Lower leg skin (tissue), 4 donors: ENCODE results near the gene TMEM35B. TPM values are rescaled to one million over a fixed set of nuclear protein-coding genes. Genes with fewer than 3 reads are reported as not detected.
"Not testable (repeated sequence)": the region's sequence is repeated elsewhere in the genome, so short reads cannot be mapped to it uniquely, and the experiment has no call there.

Experiments
- DNase-seq, 2 donors: peaks; one replicate each; pipeline ENCODE4 v3.0.0-alpha.2; 2019; ENCODE audit warnings: low spot score in 2 of 2
- H3K4me3 ChIP-seq: fragments of 200-600 bp; sonication (generic); 2 replicates; pipeline ENCODE4 v1.5.1; 2017; ENCODE audit warnings: mild to moderate bottlenecking, low read depth; ENCODE audit not compliant: poor library complexity, severe bottlenecking
- POLR2A ChIP-seq, 2 donors: fragments of 450-650 bp; IDR thresholded peaks; one replicate each; pipeline ENCODE4 v1.6.1; 2016 to 2017; ENCODE audit warnings: antibody characterized with exemption in 2 of 2, mild to moderate bottlenecking in 1 of 2, moderate library complexity in 1 of 2
- WGBS, 2 donors: methylation state at CpG; one replicate each; pipeline ENCODE4 v1.1.5; 2018; 5-methylcytosine and 5-hydroxymethylcytosine counted together
- intact Hi-C: fragments of 100-400 bp; cut with DNase I; formaldehyde crosslinking; loops from one replicate; pipeline ENCODE4 v1.15.0; 2023; ENCODE audit warnings: low total_unique reads
- total RNA-seq, 4 donors: library from RNA; depleted of rRNA; stranded (reverse); fragments of >200 nt; gene quantifications; one replicate each; pipeline ENCODE4 v1.1.0, GENCODE V29; 2016
- TF ChIP-seq, protein P1 (sequence below), 3 donors: fragments of 450-650 bp; IDR thresholded peaks; one replicate each; pipeline ENCODE4 v1.5.1; 2016; ENCODE audit warnings: antibody characterized with exemption in 3 of 3, mild to moderate bottlenecking in 3 of 3, moderate library complexity in 2 of 3

TMEM35B gene
- total RNA-seq, 4 donors from 2014 or later, result 8.9 to 16.0 (median 12.5) TPM

DNA sequence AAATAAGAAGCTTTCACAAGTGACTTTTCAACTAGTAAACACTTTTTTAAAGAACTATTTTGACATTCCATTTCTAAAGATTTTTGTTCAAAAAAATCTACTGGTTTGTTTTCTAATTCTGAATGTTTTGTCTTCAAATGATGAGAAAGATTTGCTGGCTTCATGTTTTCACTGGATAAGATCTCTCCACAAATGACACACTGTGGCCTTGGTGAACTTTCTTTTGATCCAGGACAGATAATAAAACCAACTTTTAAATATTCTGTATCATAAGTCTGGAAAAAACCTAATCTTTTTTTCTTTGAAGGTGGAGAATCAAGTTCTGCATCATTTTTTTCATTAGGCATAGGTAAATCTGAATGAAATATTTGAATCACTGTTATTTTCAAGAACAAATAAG, 3.4 kb upstream of the TMEM35B start:
- no peak for TF ChIP-seq POLR2A (IDR thresholded peaks at IDR 0.05)
- TF ChIP-seq, protein P1, sequence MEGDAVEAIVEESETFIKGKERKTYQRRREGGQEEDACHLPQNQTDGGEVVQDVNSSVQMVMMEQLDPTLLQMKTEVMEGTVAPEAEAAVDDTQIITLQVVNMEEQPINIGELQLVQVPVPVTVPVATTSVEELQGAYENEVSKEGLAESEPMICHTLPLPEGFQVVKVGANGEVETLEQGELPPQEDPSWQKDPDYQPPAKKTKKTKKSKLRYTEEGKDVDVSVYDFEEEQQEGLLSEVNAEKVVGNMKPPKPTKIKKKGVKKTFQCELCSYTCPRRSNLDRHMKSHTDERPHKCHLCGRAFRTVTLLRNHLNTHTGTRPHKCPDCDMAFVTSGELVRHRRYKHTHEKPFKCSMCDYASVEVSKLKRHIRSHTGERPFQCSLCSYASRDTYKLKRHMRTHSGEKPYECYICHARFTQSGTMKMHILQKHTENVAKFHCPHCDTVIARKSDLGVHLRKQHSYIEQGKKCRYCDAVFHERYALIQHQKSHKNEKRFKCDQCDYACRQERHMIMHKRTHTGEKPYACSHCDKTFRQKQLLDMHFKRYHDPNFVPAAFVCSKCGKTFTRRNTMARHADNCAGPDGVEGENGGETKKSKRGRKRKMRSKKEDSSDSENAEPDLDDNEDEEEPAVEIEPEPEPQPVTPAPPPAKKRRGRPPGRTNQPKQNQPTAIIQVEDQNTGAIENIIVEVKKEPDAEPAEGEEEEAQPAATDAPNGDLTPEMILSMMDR (IDR thresholded peaks at IDR 0.05), result no peak
- DNase-seq, result no peak
- intact Hi-C loops, result no loop called here
- no peak overlapping the region for H3K4me3 ChIP-seq

DNA sequence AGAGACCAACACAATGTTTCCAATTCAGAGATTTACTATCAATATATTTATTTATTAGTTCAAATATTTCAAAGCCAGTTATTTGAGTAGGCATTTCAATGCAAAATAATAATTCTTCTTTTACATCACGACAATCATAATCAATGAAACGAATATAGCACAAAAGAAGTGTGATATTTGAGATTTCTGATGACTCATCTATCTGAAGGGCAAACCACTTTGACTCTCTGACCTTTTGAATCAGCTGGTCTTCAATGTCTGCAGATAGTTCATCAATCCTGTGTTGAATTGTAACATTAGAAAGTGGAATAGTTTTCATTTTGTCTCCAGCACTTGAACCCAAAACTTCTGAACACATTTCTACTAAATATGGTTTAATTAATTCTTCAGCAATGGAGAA, 3.0 kb upstream of the TMEM35B start:
- no peak for DNase-seq
- intact Hi-C loops, result no loop called here
- WGBS, 2 donors, result 78 to 82% methylated on average over 2 of the region's 2 CpGs
- no peak overlapping the region for H3K4me3 ChIP-seq
- TF ChIP-seq, protein P1 (IDR thresholded peaks at IDR 0.05), result no peak
- TF ChIP-seq POLR2A (IDR thresholded peaks at IDR 0.05), result no peak

DNA sequence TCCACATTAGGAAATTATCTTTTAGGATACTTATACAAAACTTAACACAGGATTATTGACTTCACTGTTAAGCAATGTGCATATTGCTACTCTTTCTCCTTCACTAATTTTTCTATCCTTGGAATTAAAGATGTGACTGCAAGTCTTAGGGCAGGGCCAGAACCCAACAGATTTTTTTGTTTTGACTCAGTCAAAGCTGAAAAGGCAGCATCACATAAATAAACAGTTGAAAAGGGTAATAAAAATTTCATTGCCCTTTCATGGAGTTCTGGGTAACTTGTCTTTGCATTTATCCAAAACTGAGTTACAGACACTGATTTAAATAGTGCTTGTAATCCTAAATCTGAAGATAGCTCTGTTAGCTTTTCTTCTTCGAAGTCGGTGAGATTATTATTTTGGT, 1.9 kb upstream of the TMEM35B start:
- no peak for TF ChIP-seq POLR2A (IDR thresholded peaks at IDR 0.05)
- TF ChIP-seq, protein P1 (IDR thresholded peaks at IDR 0.05), result no peak
- 94 to 96% methylated on average over 2 of the region's 2 CpGs for WGBS, 2 donors
- intact Hi-C loops, result no loop called here
- no peak for DNase-seq
- no peak overlapping the region for H3K4me3 ChIP-seq

DNA sequence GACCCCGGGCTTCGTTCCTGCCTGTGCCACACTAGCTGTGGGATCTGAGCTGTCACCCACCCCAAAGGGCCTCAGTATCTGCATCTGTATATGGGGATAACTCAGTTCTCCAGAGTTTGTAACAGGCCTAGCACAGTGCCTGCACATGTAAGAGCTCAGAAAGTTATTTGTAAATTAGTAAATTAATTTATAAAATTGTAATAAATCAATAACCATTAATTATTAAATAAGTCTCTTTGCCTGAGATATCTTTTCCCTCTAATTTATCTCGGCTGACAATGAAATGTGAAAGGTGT, 410 bp upstream of the TMEM35B start:
- DNase-seq, intact Hi-C loops: not testable (repeated sequence)
- peak overlapping the region; percentile 69 for H3K4me3 ChIP-seq
- WGBS, 2 donors, result 27 to 30% methylated on average over 3 of the region's 3 CpGs

DNA sequence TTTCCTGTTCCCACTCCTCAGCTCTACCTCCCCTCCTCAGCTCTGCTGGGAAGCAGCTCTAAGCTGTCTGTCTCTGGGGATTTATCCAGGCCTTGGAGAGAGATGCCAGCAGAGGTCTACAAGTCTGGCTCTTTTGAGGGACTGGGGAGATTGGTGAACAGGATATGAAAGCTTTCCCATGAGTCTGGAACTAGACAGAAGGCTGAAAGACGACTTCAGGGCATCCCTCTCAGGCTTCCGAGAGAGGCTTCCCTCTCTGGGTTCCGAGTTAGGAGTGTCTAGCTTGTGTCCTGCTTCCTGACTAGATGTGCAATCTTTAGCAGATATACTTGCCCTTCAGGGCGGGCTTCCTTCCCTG, 733 bp downstream of the TMEM35B start:
- no peak for DNase-seq
- 2 to 3% methylated on average over 4 of the region's 4 CpGs for WGBS, 2 donors
- intact Hi-C loops, result no loop called here
- H3K4me3 ChIP-seq, result peak overlapping the region; percentile 69
- no peak for TF ChIP-seq POLR2A (IDR thresholded peaks at IDR 0.05)
- TF ChIP-seq, protein P1 (IDR thresholded peaks at IDR 0.05), result no peak

DNA sequence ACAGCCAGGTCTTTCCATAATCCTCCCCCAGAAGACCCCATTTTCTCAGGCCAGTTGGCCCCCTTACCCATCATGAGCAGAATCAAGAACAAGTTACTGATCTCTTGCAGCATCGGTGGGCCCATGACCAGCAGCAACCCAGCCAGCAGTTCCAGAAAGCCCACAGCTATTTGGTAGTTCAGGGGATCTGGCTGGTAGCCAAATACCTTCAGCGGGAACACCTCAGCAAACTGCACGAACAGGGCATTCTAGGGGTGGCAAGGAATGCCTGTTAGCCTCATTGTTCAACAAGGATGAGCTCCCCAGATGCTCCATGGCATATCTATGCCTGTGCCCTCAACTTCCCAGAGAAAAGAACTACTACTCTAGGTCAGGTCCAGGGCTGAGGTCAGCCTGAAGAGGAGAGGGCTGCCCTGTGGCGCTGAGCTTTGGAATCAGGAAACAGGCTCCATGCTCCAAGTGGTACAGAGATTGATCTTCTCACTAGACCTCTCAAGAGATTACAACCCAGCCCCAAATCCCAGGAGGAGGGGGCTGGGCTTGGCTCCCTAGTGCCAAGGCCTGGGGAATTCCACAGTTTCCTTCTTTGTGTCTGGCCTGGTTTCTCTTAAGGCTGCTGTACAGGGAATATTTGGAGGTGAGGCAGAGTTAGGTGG, 1.3 kb downstream of the TMEM35B start:
- 60 to 65% methylated on average over 4 of the region's 4 CpGs for WGBS, 2 donors
- TF ChIP-seq, protein P1 (IDR thresholded peaks at IDR 0.05), result no peak
- TF ChIP-seq POLR2A (IDR thresholded peaks at IDR 0.05), result no peak
- DNase-seq, result no peak
- H3K4me3 ChIP-seq, result no peak overlapping the region
- intact Hi-C loops, result no loop called here
